ENCODE measurements around the gene EEF1AKMT3. TPM values are rescaled to one million over a fixed set of nuclear protein-coding genes. Genes with fewer than 3 reads are reported as not detected.

EEF1AKMT3 gene
- total RNA-seq, 4 donors from 2014 or later = 0.82 to 2.0 (median 1.0) TPM

GRCh38 chr12:57750561-57751431 lies 21.6 kb upstream of the EEF1AKMT3 start:
- TF ChIP-seq POLR2A (IDR thresholded peaks at IDR 0.05) = no peak
- no peak for TF ChIP-seq CTCF (IDR thresholded peaks at IDR 0.05 in 4 of 5, conservative IDR thresholded peaks at IDR 0.05 in 1 of 5)
- Histone ChIP-seq H3K36me3 (peaks cover 0 to 47% of the 10 kb centered on the region in 2 donors), H3K4me1 (peaks cover 17 to 22% of the 10 kb centered on the region in 2 donors), H3K4me3 (peak overlapping the region; percentile 74 to 95 (median 80)), H3K9me3 (no peaks in the 10 kb centered on the region), H3K27ac (peak overlapping the region; percentile 94 to 98 (median 96)), H3K27me3 (no peaks in the 10 kb centered on the region)
- DNase-seq (no peak), ATAC-seq (no peak)
- intact Hi-C loops (cut with DNase I; ENCODE audit: low total_unique reads) = no loop called here
- in situ Hi-C loops (cut with MboI; ENCODE audit: low sequenced_read_pairs in 4 of 4) = no loop called here

GRCh38 chr12:57751432-57751787 lies 21.0 kb upstream of the EEF1AKMT3 start:
- in situ Hi-C loops (cut with MboI; ENCODE audit: low sequenced_read_pairs in 4 of 4) = no loop called here
- no peaks in the 10 kb centered on the region for H3K27me3 ChIP-seq
- H3K4me3 ChIP-seq = peak overlapping the region; percentile 74 to 95 (median 80)
- DNase-seq (no peak), ATAC-seq (no peak)
- H3K27ac ChIP-seq = peak overlapping the region; percentile 94 to 98 (median 96)
- peaks cover 21 to 25% of the 10 kb centered on the region in 2 donors for H3K4me1 ChIP-seq
- no peak for TF ChIP-seq POLR2A (IDR thresholded peaks at IDR 0.05)
- TF ChIP-seq CTCF (IDR thresholded peaks at IDR 0.05 in 4 of 5, conservative IDR thresholded peaks at IDR 0.05 in 1 of 5) = no peak
- intact Hi-C loops (cut with DNase I; ENCODE audit: low total_unique reads) = no loop called here
- no peaks in the 10 kb centered on the region for H3K9me3 ChIP-seq
- H3K36me3 ChIP-seq = peaks cover 0 to 46% of the 10 kb centered on the region in 2 donors

- intact Hi-C loops (cut with DNase I; ENCODE audit: low total_unique reads) (loop anchor here (1.0 to 2.0 kb wide), 4 partner anchors 21 to 231 kb away; partner anchors contain the start of genes CTDSP2, DDIT3, EEF1AKMT3 and METTL1), in situ Hi-C loops (cut with MboI; ENCODE audit: low sequenced_read_pairs in 4 of 4) (no loop called here)
- peaks cover 0 to 39% of the 10 kb centered on the region in 2 donors for H3K36me3 ChIP-seq
- H3K4me3 ChIP-seq = peak within 1 kb of the TSS; percentile 74 to 95 (median 80)
- H3K9me3 ChIP-seq = no peaks in the 10 kb centered on the region
- DNase-seq (peak; percentile 99 to 100), ATAC-seq (peak; percentile 87 to 88)
- TF ChIP-seq POLR2A (IDR thresholded peaks at IDR 0.05) (peak; percentile 85 to 90), CTCF (IDR thresholded peaks at IDR 0.05 in 4 of 5, conservative IDR thresholded peaks at IDR 0.05 in 1 of 5) (peak in 1 of 5 experiments; percentile 24)
- peak within 1 kb of the TSS; percentile 94 to 98 (median 96) for H3K27ac ChIP-seq
- H3K4me1 ChIP-seq = peaks cover 23 to 27% of the 10 kb centered on the region in 2 donors
- no peaks in the 10 kb centered on the region for H3K27me3 ChIP-seq
Measured at GRCh38 chr12:57751788-57752667, 20.4 kb upstream of the EEF1AKMT3 start, which contains the start of gene CDK4. TSS of gene CDK4 (minus strand) at chr12:57752310. CDS start at chr12:57751717, 593 bp downstream.

GRCh38 chr12:57752668-57753000 lies 19.8 kb upstream of the EEF1AKMT3 start:
- Histone ChIP-seq H3K4me3 (peak overlapping the region; percentile 55 to 84 (median 76)), H3K36me3 (peaks cover 0 to 37% of the 10 kb centered on the region in 2 donors), H3K4me1 (peaks cover 23 to 27% of the 10 kb centered on the region in 2 donors), H3K27ac (peak overlapping the region; percentile 76 to 98 (median 94)), H3K9me3 (no peaks in the 10 kb centered on the region), H3K27me3 (no peaks in the 10 kb centered on the region)
- DNase-seq (no peak), ATAC-seq (no peak)
- intact Hi-C loops (cut with DNase I; ENCODE audit: low total_unique reads) = loop anchor here (1.0 to 2.0 kb wide), 4 partner anchors 20 to 232 kb away; partner anchors contain the start of genes CTDSP2, DDIT3, EEF1AKMT3 and METTL1
- TF ChIP-seq CTCF (IDR thresholded peaks at IDR 0.05 in 4 of 5, conservative IDR thresholded peaks at IDR 0.05 in 1 of 5) (no peak), POLR2A (IDR thresholded peaks at IDR 0.05) (no peak)
- in situ Hi-C loops (cut with MboI; ENCODE audit: low sequenced_read_pairs in 4 of 4) = no loop called here

Measured in gastrocnemius medialis (tissue), 4 donors.